GM19240 (cell line): ENCODE data around the gene CLVS2.

Source experiments
- DNase-seq: peaks from one replicate; pipeline ENCODE4 v3.0.0; 2011; ENCODE audit warnings: low spot score; ENCODE audit not compliant: insufficient read length

Gene CLVS2

GRCh38 chr6:122995921-122996793, at the start of gene CLVS2:
CLVS2 (plus strand) TSS chr6:122996235; CDS start chr6:122997778, 1,543 bp downstream.
- no peak for DNase-seq

- no peak for DNase-seq
These were observed 48.7 kb upstream of the CLVS2 start for GRCh38 chr6:122947355-122947754.

- DNase-seq: no peak
These were observed 42.3 kb upstream of the CLVS2 start for GRCh38 chr6:122953766-122954165.

GRCh38 chr6:122956376-122956775, 39.7 kb upstream of the CLVS2 start:
- no peak for DNase-seq

- no peak for DNase-seq
These were observed 33.9 kb upstream of the CLVS2 start for GRCh38 chr6:122962000-122962624.

- DNase-seq: no peak
These were observed 26.0 kb upstream of the CLVS2 start for GRCh38 chr6:122969999-122970533.

- no peak for DNase-seq
These were observed 18.9 kb upstream of the CLVS2 start for GRCh38 chr6:122977180-122977579.

- no peak for DNase-seq
These were observed 11.6 kb upstream of the CLVS2 start for GRCh38 chr6:122984393-122984792.

- no peak for DNase-seq
These were observed 1.8 kb upstream of the CLVS2 start for GRCh38 chr6:122994256-122994655.

- no peak for DNase-seq
These were observed 915 bp downstream of the CLVS2 start for GRCh38 chr6:122996794-122997505.

GRCh38 chr6:122997541-122998150, 1.6 kb downstream of the CLVS2 start:
- no peak for DNase-seq

- no peak for DNase-seq
These were observed 2.5 kb downstream of the CLVS2 start for GRCh38 chr6:122998403-122998975.

- no peak for DNase-seq
These were observed 4.3 kb downstream of the CLVS2 start for GRCh38 chr6:123000244-123000770.

- DNase-seq: no peak
These were observed 5.5 kb downstream of the CLVS2 start for GRCh38 chr6:123001540-123001939.

GRCh38 chr6:123007885-123008284, 11.8 kb downstream of the CLVS2 start:
- no peak for DNase-seq

GRCh38 chr6:123009059-123009458, 13.0 kb downstream of the CLVS2 start:
- DNase-seq: no peak

- no peak for DNase-seq
These were observed 18.8 kb downstream of the CLVS2 start for GRCh38 chr6:123014835-123015234.

- no peak for DNase-seq
These were observed 20.5 kb downstream of the CLVS2 start for GRCh38 chr6:123016431-123017103.

- no peak for DNase-seq
These were observed 21.2 kb downstream of the CLVS2 start for GRCh38 chr6:123017104-123017682.

- no peak for DNase-seq
These were observed 26.9 kb downstream of the CLVS2 start for GRCh38 chr6:123022975-123023374.
